Astrocyte of the cerebellum (primary cell): ENCODE measurements around the gene RNASE7.

Experiments
- DNase-seq: peaks from one replicate; pipeline ENCODE4 v3.0.0-alpha.2; 2011; ENCODE audit warnings: low read depth
- H3K4me3 ChIP-seq: 2 replicates; pipeline ENCODE4 v1.5.1; 2011; ENCODE audit warnings: mild to moderate bottlenecking, low read depth, low read length, moderate library complexity
- CTCF ChIP-seq: IDR thresholded peaks from 2 replicates; pipeline ENCODE4 v1.5.1; 2012; ENCODE audit warnings: low read length, low read depth, moderate library complexity, mild to moderate bottlenecking; ENCODE audit errors: missing control alignments
- in situ Hi-C: cut with HindIII; loops from 2 replicates; pipeline ENCODE4 v1.10.0; 2017; ENCODE audit warnings: low sequenced_read_pairs

RNASE7 gene

GRCh38 chr14:21050597-21050996, 8.4 kb downstream of the RNASE7 start:
- TF ChIP-seq CTCF = no peak
- in situ Hi-C loops = no loop called here

GRCh38 chr14:21053184-21054122, 11.3 kb downstream of the RNASE7 start:
- in situ Hi-C loops = no loop called here
- DNase-seq = no peak
- no peak for TF ChIP-seq CTCF
- H3K4me3 ChIP-seq = no peak overlapping the region

More at GRCh38 chr14:21050597-21050996, 8.4 kb downstream of the RNASE7 start:
- no peak overlapping the region for H3K4me3 ChIP-seq
- DNase-seq = no peak

GRCh38 chr14:21054123-21054767, 12.1 kb downstream of the RNASE7 start:
- DNase-seq = no peak
- in situ Hi-C loops = no loop called here
- H3K4me3 ChIP-seq = no peak overlapping the region
- no peak for TF ChIP-seq CTCF

GRCh38 chr14:21054768-21055145, 12.6 kb downstream of the RNASE7 start:
- no peak for DNase-seq
- in situ Hi-C loops = no loop called here
- no peak overlapping the region for H3K4me3 ChIP-seq
- no peak for TF ChIP-seq CTCF

DNA sequence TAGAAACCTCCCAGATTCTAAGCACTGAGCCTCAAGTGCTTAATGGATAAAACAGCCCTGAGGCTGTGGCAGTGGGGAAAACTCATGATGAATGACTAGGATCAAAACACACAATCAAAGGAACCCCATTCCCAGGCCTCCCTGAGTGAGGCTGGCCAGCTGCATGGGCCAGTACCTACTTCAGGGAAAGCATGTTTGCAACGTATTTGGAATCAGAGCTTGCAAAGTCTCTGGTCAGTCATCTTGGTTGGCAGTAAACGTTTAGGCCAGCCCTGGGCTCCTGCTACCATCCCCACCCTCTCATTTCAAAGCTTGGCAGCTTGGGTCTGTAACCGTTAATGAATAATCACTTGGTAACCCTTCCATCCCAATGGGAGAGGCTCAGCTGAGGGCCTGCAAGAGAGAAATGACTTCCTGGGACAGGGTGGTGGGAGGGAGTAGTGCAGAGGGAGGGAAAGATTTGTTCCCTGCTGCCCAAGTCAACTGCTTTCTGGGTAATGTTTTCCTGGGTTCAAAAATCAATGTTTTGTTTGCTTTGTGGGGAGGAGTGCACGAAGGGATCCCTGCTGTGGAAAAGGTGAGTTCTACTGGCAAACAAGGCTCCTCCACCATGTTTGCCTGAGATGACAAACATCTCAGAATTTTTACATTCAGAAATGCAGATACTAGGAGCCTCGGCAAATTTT, 13.4 kb downstream of the RNASE7 start:
- TF ChIP-seq CTCF = no peak
- no peak overlapping the region for H3K4me3 ChIP-seq
- DNase-seq = no peak
- in situ Hi-C loops = no loop called here

DNA sequence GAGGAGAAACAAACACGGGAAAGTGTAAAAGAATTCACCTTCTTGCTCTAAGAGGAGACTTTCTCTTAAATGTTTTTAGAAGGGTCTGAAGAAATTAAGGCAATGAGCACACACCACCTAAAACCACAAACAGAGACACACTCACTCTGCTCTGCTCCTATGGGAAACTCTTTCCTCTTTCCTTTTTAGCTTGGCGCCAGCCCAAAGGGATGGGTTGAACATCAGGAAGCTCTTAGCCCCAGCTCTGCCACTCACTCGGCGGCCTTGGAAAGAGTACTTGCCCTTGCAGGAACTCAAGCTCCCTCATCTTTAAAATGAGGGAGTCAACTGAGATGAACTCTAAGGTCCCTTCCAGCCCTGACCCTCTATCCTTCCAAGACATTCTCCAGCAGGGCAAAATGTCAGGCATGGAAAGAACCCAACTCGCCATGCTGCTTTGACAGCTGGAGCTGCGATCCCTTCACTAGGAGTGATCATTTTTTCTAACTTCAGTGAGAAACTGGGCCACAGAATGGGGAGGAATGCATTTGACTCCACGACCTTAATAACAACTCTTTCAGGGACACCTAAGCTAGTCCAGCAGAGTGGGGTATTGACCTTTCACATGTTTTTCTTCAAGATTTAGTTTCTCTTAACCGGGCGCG, 14.5 kb downstream of the RNASE7 start:
- DNase-seq = no peak
- no peak overlapping the region for H3K4me3 ChIP-seq
- in situ Hi-C loops = no loop called here
- TF ChIP-seq CTCF = no peak
